ENCODE data around the gene LEAP2. TPM values are rescaled to one million over a fixed set of nuclear protein-coding genes. Genes with fewer than 3 reads are reported as not detected.

The LEAP2 gene
- total and polyA plus RNA-seq, 2 donors (not counting 1 experiment from before 2014, with no cell fraction given): 0.33 to 0.50 TPM

- Histone ChIP-seq H3K36me3 (ENCODE audit: control insufficient read depth, insufficient read depth, low read length) (no peaks in the 10 kb centered on the region), H3K9ac (ENCODE audit: insufficient read depth, low read length) (peak within 1 kb of the TSS; percentile 97), H3K79me2 (ENCODE audit: control insufficient read depth, insufficient read depth, low read length) (peaks cover 14% of the 10 kb centered on the region), H4K20me1 (ENCODE audit: control insufficient read depth, extremely low read depth, insufficient read depth, low read length) (no peaks in the 10 kb centered on the region), H3K9me3 (ENCODE audit: control insufficient read depth, insufficient read depth, low read depth, low read length) (no peaks in the 10 kb centered on the region), H2AFZ (ENCODE audit: low read length) (peak within 1 kb of the TSS; percentile 71), H3K4me1 (ENCODE audit: control insufficient read depth, extremely low read depth, insufficient read depth, low read length) (peaks cover 3% of the 10 kb centered on the region), H3K27ac (ENCODE audit: insufficient read depth, low read length) (peak within 1 kb of the TSS; percentile 99), H3K27me3 (ENCODE audit: control insufficient read depth, insufficient read depth, low read length) (no peaks in the 10 kb centered on the region), H3K4me2 (ENCODE audit: extremely low read depth, insufficient read depth, low read length) (peak within 1 kb of the TSS; percentile 89), H3K4me3 (replicated peaks in 1 of 4; ENCODE audit: control extremely low read depth in 1 of 4, insufficient read depth in 1 of 4, low read depth in 3 of 4, low read length in 4 of 4) (peak within 1 kb of the TSS; percentile 91 to 99 (median 94))
- TF ChIP-seq, protein P1, sequence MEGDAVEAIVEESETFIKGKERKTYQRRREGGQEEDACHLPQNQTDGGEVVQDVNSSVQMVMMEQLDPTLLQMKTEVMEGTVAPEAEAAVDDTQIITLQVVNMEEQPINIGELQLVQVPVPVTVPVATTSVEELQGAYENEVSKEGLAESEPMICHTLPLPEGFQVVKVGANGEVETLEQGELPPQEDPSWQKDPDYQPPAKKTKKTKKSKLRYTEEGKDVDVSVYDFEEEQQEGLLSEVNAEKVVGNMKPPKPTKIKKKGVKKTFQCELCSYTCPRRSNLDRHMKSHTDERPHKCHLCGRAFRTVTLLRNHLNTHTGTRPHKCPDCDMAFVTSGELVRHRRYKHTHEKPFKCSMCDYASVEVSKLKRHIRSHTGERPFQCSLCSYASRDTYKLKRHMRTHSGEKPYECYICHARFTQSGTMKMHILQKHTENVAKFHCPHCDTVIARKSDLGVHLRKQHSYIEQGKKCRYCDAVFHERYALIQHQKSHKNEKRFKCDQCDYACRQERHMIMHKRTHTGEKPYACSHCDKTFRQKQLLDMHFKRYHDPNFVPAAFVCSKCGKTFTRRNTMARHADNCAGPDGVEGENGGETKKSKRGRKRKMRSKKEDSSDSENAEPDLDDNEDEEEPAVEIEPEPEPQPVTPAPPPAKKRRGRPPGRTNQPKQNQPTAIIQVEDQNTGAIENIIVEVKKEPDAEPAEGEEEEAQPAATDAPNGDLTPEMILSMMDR (conservative IDR thresholded peaks at IDR 0.05 in 1 of 2, IDR thresholded peaks at IDR 0.05 in 1 of 2; ENCODE audit: low read depth in 1 of 2, low read length in 2 of 2): peak in 1 of 2 donors; percentile 31
- TF ChIP-seq EZH2 (IDR thresholded peaks at IDR 0.05; ENCODE audit: low read length, missing control alignments): no peak
- peak; percentile 100 for DNase-seq (ENCODE audit: low read depth in 2 of 2)
These were observed 7.0 kb upstream of the LEAP2 start, which contains the start of the genes GDF9 and UQCRQ for GRCh38 chr5:132866342-132867045. GDF9 (minus strand) TSS chr5:132866469; CDS start chr5:132864533, 1,936 bp downstream. UQCRQ (plus strand) TSS chr5:132866642; CDS start chr5:132866882, 240 bp downstream.

- Histone ChIP-seq H3K4me2 (ENCODE audit: extremely low read depth, insufficient read depth, low read length) (peak overlapping the region; percentile 89), H3K9ac (ENCODE audit: insufficient read depth, low read length) (peak overlapping the region; percentile 97), H3K79me2 (ENCODE audit: control insufficient read depth, insufficient read depth, low read length) (peaks cover 14% of the 10 kb centered on the region), H4K20me1 (ENCODE audit: control insufficient read depth, extremely low read depth, insufficient read depth, low read length) (no peaks in the 10 kb centered on the region), H3K4me3 (replicated peaks in 1 of 4; ENCODE audit: control extremely low read depth in 1 of 4, insufficient read depth in 1 of 4, low read depth in 3 of 4, low read length in 4 of 4) (peak overlapping the region; percentile 91 to 99 (median 94)), H3K4me1 (ENCODE audit: control insufficient read depth, extremely low read depth, insufficient read depth, low read length) (peaks cover 3% of the 10 kb centered on the region), H2AFZ (ENCODE audit: low read length) (peak overlapping the region; percentile 71), H3K27ac (ENCODE audit: insufficient read depth, low read length) (peak overlapping the region; percentile 99), H3K36me3 (ENCODE audit: control insufficient read depth, insufficient read depth, low read length) (peaks cover 2% of the 10 kb centered on the region), H3K27me3 (ENCODE audit: control insufficient read depth, insufficient read depth, low read length) (no peaks in the 10 kb centered on the region), H3K9me3 (ENCODE audit: control insufficient read depth, insufficient read depth, low read depth, low read length) (no peaks in the 10 kb centered on the region)
- DNase-seq (ENCODE audit: low read depth in 2 of 2): no peak
- TF ChIP-seq EZH2 (IDR thresholded peaks at IDR 0.05; ENCODE audit: low read length, missing control alignments): no peak
- TF ChIP-seq, protein P1 (conservative IDR thresholded peaks at IDR 0.05 in 1 of 2, IDR thresholded peaks at IDR 0.05 in 1 of 2; ENCODE audit: low read depth in 1 of 2, low read length in 2 of 2): no peak
These were observed 6.4 kb upstream of the LEAP2 start for GRCh38 chr5:132867046-132867451.

DNA sequence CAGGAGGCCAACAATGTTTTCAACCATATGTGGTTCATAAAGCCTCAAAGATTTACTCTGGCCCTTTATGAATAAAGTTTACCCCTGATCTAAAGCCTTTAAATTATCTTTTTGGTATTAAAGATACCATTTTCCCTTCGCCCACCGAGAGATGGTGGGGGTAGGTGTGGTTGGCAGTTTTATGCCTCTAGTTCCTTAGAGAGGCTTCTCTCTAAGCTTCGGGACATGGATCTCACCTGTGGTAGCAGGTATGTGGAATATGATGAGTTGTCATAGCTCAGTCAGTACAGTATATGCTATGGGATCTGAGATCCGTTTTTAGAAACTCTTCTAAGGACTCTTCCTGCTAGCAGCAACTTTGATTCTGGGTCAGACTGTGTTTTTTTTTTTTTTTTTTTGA is 4.7 kb upstream of the LEAP2 start:
- Histone ChIP-seq H3K4me1 (ENCODE audit: control insufficient read depth, extremely low read depth, insufficient read depth, low read length) (peaks cover 3% of the 10 kb centered on the region), H3K36me3 (ENCODE audit: control insufficient read depth, insufficient read depth, low read length) (peaks cover 4% of the 10 kb centered on the region), H3K9me3 (ENCODE audit: control insufficient read depth, insufficient read depth, low read depth, low read length) (no peaks in the 10 kb centered on the region), H3K4me3 (replicated peaks in 1 of 4; ENCODE audit: control extremely low read depth in 1 of 4, insufficient read depth in 1 of 4, low read depth in 3 of 4, low read length in 4 of 4) (no peak overlapping the region), H4K20me1 (ENCODE audit: control insufficient read depth, extremely low read depth, insufficient read depth, low read length) (no peaks in the 10 kb centered on the region), H2AFZ (ENCODE audit: low read length) (no peak overlapping the region), H3K9ac (ENCODE audit: insufficient read depth, low read length) (no peak overlapping the region), H3K27me3 (ENCODE audit: control insufficient read depth, insufficient read depth, low read length) (no peaks in the 10 kb centered on the region), H3K4me2 (ENCODE audit: extremely low read depth, insufficient read depth, low read length) (no peak overlapping the region), H3K27ac (ENCODE audit: insufficient read depth, low read length) (no peak overlapping the region), H3K79me2 (ENCODE audit: control insufficient read depth, insufficient read depth, low read length) (peaks cover 14% of the 10 kb centered on the region)
- TF ChIP-seq, protein P1 (conservative IDR thresholded peaks at IDR 0.05 in 1 of 2, IDR thresholded peaks at IDR 0.05 in 1 of 2; ENCODE audit: low read depth in 1 of 2, low read length in 2 of 2): no peak
- no peak for TF ChIP-seq EZH2 (IDR thresholded peaks at IDR 0.05; ENCODE audit: low read length, missing control alignments)
- no peak for DNase-seq (ENCODE audit: low read depth in 2 of 2)
